Measurements from ENCODE around the gene FBXL13.
"Not testable (repeated sequence)": the region's sequence is repeated elsewhere in the genome, so short reads cannot be mapped to it uniquely, and the experiment has no call there.

FBXL13 gene

DNA sequence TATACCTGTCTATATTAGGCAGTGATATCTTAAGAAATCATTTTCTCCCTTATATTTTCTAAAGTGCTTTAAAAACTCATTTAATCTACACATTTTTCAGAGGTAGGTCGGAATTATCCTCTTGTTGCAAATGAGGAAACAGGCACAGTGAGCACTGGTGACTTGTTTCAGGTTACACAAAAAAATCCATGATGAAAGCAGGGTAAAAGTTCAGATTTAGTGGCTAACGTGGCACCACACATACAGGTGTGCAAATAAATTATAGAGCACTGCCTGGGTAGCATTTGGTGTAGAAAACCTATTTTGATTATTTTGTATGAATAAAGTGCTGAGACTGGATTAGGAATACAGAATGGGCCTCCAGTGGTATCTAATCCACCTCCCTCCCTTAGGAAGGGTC, 26.9 kb upstream of the FBXL13 start:
- no peak for TF ChIP-seq CTCF (conservative IDR thresholded peaks at IDR 0.05; ENCODE audit: low read depth)
- ChIA-PET POLR2A (ENCODE audit: low non-redundant PET) (no interaction called here), CTCF (no interaction called here)
- DNase-seq (ENCODE audit: low spot score) = no peak
- H3K27ac ChIP-seq = no peak overlapping the region

DNA sequence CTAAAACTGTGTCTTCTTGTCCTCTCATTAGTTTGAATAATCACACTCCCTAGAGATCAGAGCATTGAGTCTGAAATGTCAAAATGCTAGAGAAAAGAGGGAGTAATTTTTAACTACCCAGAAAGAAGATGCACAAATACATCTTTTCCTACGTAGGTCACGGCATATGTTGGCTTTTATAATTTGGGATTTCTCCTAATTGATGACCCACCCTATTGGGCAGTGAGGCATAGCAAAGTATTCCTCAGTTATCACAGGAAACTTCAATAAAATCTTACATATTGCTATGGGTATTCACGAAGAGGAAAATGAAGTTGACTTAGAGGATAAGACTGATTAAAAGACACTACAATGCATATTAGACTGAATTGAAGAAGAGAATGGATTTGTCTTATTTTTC, 25.8 kb upstream of the FBXL13 start:
- no peak for TF ChIP-seq CTCF (conservative IDR thresholded peaks at IDR 0.05; ENCODE audit: low read depth)
- POLR2A ChIA-PET (ENCODE audit: low non-redundant PET) = no interaction called here
- no peak overlapping the region for H3K27ac ChIP-seq
- DNase-seq (ENCODE audit: low spot score) = no peak
- CTCF ChIA-PET = no interaction called here

DNA sequence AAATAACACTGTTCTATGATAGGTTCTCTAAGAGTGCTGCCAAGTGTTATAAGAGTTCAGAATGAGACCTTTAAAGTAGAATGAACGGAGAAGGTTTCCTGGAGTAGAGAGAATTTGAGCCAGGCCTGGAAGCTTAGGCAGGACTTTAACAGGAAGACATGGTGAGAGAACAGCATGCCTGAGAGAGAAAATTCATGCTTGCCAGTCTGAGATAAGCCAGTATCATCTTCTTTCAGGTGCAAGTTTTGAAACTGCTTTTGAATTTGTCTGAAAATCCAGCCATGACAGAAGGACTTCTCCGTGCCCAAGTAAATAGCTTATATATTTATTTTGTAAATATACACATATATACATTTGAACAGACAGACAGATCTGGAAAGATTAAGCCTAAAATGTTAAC, 22.4 kb upstream of the FBXL13 start:
- POLR2A ChIA-PET (ENCODE audit: low non-redundant PET) = no interaction called here
- no peak for DNase-seq (ENCODE audit: low spot score)
- H3K27ac ChIP-seq = no peak overlapping the region
- CTCF ChIA-PET = interaction anchor here (0.7 to 1.0 kb wide), 2 partner anchors 23 to 39 kb away, joined by 3 to 6 read pairs; no protein-coding TSS in a partner anchor
- no peak for TF ChIP-seq CTCF (conservative IDR thresholded peaks at IDR 0.05; ENCODE audit: low read depth)

DNA sequence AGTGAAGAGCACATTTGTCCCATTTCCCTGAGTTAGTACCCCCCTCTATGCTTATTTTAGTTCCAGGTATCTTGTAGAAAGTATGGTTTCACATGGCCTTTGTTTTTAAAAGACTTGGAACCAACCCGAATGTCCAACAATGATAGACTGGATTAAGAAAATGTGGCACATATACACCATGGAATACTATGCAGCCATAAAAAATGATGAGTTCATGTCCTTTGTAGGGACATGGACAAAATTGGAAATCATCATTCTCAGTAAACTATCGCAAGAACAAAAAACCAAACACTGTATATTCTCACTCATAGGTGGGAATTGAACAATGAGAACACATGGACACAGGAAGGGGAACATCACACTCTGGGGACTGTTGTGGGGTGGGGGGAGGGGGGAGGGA, 21.0 kb upstream of the FBXL13 start:
- POLR2A ChIA-PET (ENCODE audit: low non-redundant PET); H3K27ac ChIP-seq; DNase-seq (ENCODE audit: low spot score); CTCF ChIA-PET: not testable (repeated sequence)

DNA sequence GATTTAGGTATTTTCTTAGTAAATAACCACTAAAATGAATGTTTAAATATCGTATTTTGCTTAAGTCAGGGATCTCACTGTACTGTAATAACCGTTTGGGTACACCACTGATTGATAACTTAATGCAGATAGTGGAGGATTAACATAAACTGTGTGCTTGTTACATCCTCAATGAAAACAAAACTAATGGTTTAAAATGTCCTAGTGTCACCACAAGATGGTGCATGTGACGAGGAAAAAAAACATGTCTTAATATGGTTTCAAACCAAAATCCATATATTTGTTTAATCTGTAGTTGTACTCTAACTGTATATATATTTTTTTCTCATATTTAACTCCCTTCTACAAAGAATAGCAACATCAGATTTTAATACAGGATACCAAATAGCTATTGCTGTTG, 19.5 kb upstream of the FBXL13 start:
- no peak for DNase-seq (ENCODE audit: low spot score)
- H3K27ac ChIP-seq = no peak overlapping the region
- ChIA-PET POLR2A (ENCODE audit: low non-redundant PET) (no interaction called here), CTCF (no interaction called here)
- no peak for TF ChIP-seq CTCF (conservative IDR thresholded peaks at IDR 0.05; ENCODE audit: low read depth)

GRCh38 chr7:103093429-103093828, 18.8 kb upstream of the FBXL13 start:
- TF ChIP-seq CTCF (conservative IDR thresholded peaks at IDR 0.05; ENCODE audit: low read depth) = no peak
- POLR2A ChIA-PET (ENCODE audit: low non-redundant PET) = no interaction called here
- CTCF ChIA-PET = no interaction called here
- peak overlapping the region; percentile 27; the same call in 1 of the 2 replicates for H3K27ac ChIP-seq
- peak; percentile 34 for DNase-seq (ENCODE audit: low spot score)

DNA sequence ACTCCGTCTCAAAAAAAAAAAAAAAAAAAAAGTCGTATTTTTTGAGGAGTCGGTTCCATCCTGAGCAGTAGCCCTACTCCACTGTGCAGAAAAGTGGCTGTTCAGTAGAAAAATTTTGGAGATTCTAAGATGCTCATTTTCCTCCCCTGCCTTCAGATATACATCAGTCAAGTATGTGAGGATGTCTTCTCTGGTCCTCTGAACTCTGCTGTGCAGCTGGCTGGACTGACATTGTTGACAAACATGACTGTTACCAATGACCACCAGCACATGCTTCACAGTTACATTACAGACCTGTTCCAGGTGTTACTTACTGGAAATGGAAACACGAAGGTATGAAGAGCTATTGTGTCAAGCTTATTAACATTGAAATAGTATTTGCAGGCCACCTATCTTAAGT, 17.7 kb upstream of the FBXL13 start:
- CTCF ChIA-PET; H3K27ac ChIP-seq; DNase-seq (ENCODE audit: low spot score); POLR2A ChIA-PET (ENCODE audit: low non-redundant PET): not testable (repeated sequence)

- no peak for TF ChIP-seq CTCF (conservative IDR thresholded peaks at IDR 0.05; ENCODE audit: low read depth)
- DNase-seq (ENCODE audit: low spot score) = no peak
- POLR2A ChIA-PET (ENCODE audit: low non-redundant PET) = no interaction called here
- CTCF ChIA-PET = no interaction called here
- H3K27ac ChIP-seq = no peak overlapping the region
Observed at GRCh38 chr7:103083210-103083609, 8.6 kb upstream of the FBXL13 start.

Data from RWPE1 (cell line).